ENCODE measurements around the gene PLTP. TPM values are rescaled to one million over a fixed set of nuclear protein-coding genes. Genes with fewer than 3 reads are reported as not detected.

Gene PLTP
- total RNA-seq, 1 experiment from 2014 or later = 62.5 TPM

- Histone ChIP-seq H2BK12ac (ENCODE audit: insufficient read length, low read depth, low read length) (no peak overlapping the region), H2BK120ac (ENCODE audit: low read depth, low read length, poor library complexity, severe bottlenecking) (no peak overlapping the region), H3K23ac (ENCODE audit: insufficient read length, low read depth, low read length) (no peak overlapping the region), H4K20me1 (ENCODE audit: control insufficient read depth, insufficient read depth, insufficient read length) (no peaks in the 10 kb centered on the region), H4K91ac (ENCODE audit: insufficient read length, low read depth, low read length) (no peak overlapping the region), H3K4me1 (ENCODE audit: insufficient read depth, low read length) (peaks cover 11% of the 10 kb centered on the region), H2BK5ac (ENCODE audit: insufficient read length, low read length) (no peak overlapping the region), H3K27ac (ENCODE audit: insufficient read length, low read depth, low read length) (no peak overlapping the region), H4K5ac (ENCODE audit: insufficient read length, low read depth, low read length) (no peak overlapping the region), H3K4me2 (ENCODE audit: insufficient read depth, insufficient read length, low read length) (no peak overlapping the region), H3K9me3 (ENCODE audit: control insufficient read depth, low read depth, low read length) (no peaks in the 10 kb centered on the region), H2BK20ac (ENCODE audit: low read depth, low read length, poor library complexity, severe bottlenecking) (no peak overlapping the region), H3K79me1 (ENCODE audit: insufficient read depth, low read depth, low read length, poor library complexity, severe bottlenecking) (no peaks in the 10 kb centered on the region), H3K18ac (ENCODE audit: insufficient read length, low read depth, low read length) (no peak overlapping the region), H2AK5ac (ENCODE audit: insufficient read length, low read length) (no peak overlapping the region), H3K27me3 (ENCODE audit: insufficient read depth, low read length) (no peaks in the 10 kb centered on the region), H3K14ac (ENCODE audit: insufficient read depth, low read length) (no peak overlapping the region), H3K23me2 (ENCODE audit: insufficient read length, low read depth, low read length, poor library complexity, severe bottlenecking) (peaks cover 3% of the 10 kb centered on the region), H3K4ac (ENCODE audit: low read depth, low read length) (no peak overlapping the region), H4K8ac (replicated peaks; ENCODE audit: insufficient read length, low read depth, low read length) (no peak overlapping the region), H2BK15ac (ENCODE audit: low read depth, low read length) (no peak overlapping the region), H3T11ph (ENCODE audit: low read length) (no peak overlapping the region), H2AFZ (ENCODE audit: low read length) (no peak overlapping the region), H3K79me2 (ENCODE audit: insufficient read depth, low read length) (peaks cover 4% of the 10 kb centered on the region; the same call in 1 of the 2 replicates), H3K56ac (ENCODE audit: insufficient read length, low read depth, low read length) (no peak overlapping the region), H3K9ac (ENCODE audit: extremely low read depth, insufficient read length, low read length) (no peak overlapping the region)
- no peaks in the 10 kb centered on the region for H3K9me3 Mint-ChIP-seq
- no peak for DNase-seq
- H3K27me3 Mint-ChIP-seq (ENCODE audit: low read depth) = no peaks in the 10 kb centered on the region; the same call in 1 of the 2 replicates
- H3K36me3 Mint-ChIP-seq (ENCODE audit: insufficient read depth in 1 of 3, low read depth in 3 of 3) = peaks cover 26 to 68% (median 55%) of the 10 kb centered on the region in 3 experiments
- no peak overlapping the region for H3K4me3 Mint-ChIP-seq
- WGBS (ENCODE audit: extremely low coverage, insufficient read length, low lambda C conversion rate) = no CpG with 5 or more reads among the region's 13 CpGs
- no peak for TF ChIP-seq CTCF (conservative IDR thresholded peaks at IDR 0.05)
- H3K4me1 Mint-ChIP-seq = peaks cover 22 to 28% of the 10 kb centered on the region in 2 experiments
- no peak overlapping the region for H3K27ac Mint-ChIP-seq
Measured at GRCh38 chr20:45940469-45940868, 28.5 kb upstream of the PLTP start.
